ENCODE data around the gene REPS2.

The REPS2 gene

DNA sequence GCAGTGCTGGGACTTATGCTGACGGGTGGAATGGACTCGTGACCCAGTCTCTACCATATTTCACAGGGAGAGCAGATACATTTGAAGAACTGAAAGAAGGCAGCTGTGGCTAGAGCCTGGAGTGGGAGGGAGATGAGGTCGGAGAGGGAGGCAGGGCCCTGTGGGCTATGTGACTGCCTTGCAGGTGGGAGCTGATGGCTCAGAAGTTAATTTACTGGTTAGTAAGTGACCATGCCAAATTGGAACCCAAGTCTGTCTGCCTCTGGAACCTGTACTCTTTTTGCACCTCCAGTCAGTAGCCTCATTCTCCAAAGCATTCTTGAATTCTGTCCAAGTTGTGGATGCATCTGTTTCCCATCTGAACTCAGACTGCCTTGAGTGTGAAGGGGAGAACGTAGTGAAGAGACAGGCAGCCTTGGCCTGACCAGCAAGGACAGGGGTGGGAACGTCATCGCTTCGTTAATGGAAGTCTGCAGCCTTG, 92.3 kb downstream of the REPS2 start:
- DNase-seq, result no peak

DNA sequence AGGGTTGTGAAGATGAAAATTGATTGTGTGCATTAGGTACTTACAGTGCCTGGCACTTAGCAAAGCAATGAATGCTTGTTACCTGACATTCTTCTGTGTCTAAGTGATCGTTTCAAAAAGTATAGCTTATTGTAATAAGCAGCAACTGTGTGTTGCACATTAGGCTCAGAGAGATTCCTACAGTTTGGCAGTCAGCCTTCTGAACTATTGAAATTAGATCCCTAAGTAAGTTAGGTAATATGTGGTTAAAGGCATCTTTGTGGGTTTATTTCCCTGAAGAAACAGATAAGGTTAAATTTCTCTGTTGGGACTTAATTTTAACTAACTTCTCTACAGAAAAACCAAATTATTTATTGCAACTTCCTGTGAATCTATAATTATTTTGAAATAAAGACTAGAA, 93.4 kb downstream of the REPS2 start:
- no peak for DNase-seq

DNA sequence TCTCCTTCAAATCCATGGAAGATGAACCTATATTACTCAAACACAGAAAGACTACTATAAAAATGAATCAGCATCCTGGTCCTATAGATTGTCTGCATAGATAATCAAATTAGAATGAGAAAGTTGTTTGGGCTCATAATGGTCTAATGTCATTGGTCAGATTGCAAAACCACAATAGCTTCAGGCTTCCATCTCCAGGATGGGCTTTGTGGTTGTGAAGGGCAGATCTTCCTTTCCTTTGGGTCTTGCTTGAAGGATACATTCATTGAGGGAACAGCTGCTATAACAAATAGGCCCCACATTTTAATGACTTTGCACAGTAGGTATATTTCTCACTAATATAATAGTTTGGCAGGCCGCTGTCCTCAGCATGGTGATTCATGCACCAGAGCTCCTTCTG, 94.3 kb downstream of the REPS2 start:
- DNase-seq, result no peak

DNA sequence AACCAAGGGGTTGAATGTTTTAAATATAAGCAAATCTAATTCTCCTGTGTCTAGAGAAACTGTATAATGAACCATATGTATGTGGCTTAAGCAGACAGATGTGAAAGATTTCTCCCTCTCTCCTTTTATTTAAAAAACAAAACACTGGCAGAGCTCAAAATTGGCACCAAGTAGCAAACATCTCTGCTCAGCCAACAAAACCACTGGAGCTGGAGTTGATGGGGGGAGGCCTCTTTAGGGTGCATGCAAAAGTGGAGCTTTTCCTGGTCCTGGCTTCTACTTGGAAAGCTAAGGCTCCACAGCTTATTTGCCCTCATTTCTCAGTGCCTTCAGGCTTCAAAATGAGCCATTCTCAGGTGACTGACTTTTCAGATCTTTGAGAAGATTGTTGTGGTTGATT, 95.6 kb downstream of the REPS2 start:
- no peak for DNase-seq

DNA sequence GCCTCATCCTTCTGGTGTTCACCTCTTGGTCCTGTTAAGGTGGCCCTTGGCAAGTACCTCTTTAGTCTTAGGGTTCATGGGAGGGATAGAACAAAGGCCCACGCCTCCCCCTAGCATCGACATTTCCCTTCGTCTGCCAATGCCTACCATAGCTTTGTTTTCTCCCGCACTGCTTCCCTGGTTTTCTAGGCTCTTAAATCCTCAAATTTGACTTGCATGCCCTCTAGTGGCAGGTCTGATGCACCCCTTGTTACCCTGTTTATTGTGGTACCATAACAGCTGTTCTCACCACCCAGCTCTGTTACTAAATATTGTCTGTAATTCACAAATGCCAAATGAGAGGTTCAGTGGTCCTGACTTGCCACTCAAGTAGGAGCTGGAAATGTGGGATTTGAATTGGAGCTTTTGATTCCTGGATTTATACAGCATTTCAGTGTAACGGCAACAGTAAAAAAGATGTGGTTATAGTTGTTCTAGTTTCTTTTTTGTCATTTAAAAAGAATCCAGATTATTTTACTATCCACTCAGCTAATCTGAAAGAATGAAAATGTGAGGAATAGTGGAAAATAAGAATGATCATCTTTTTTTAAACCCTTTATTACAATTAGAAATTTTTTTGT, 100.1 kb downstream of the REPS2 start:
- peak; percentile 34 for DNase-seq

DNA sequence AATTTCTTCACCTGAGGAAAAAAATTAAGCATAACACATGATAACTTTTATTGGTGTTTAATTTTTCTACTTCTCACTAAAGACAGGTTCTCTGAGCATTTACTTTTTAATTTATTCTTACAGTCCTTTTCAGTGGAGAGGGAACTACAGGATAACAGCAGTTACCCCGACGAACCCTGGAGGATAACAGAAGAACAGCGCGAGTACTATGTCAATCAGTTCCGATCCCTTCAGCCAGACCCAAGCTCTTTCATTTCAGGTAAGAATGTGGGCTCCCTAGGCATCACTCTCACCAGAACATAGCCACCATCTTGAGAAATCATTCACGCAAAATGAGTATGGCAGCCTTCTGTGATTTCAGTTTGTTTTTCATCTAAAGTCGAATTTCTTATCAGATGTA, 100.8 kb downstream of the REPS2 start:
- no peak for DNase-seq

DNA sequence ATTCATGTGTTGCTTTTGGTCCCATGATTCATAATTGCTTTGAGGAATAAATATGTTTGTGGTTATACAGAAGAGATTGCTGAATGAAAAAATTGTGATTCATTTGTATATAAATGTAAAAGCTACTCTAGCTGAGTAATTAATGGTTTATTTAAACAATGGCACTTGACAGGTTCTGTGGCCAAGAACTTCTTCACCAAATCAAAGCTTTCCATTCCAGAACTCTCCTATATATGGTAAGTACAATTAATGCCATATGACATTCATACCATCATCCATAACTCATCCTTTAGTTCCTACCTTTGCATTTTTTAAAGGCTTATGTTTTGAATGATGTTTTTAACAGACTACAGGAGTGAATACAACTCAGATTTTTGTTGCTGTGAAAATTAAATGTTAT, 105.8 kb downstream of the REPS2 start:
- no peak for DNase-seq

DNA sequence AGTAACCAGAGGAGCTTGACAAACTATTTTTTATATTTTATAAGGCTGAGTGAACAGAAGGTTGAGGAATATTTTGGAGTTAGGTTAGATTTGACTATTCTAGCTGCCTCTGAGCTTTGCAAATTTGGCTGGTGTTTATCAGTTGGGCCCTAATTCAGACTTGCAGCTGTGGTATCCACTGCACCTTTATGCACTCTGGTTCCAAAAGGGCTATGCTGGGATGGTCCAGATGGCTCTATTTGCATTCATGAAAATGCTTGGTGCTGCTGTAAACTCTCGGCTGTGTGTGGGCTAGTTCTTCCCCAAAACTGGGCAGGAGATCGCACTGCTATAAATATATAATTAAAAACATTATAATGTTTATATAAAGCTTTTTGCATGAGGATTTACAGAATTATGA, 106.3 kb downstream of the REPS2 start:
- DNase-seq, result no peak

DNA sequence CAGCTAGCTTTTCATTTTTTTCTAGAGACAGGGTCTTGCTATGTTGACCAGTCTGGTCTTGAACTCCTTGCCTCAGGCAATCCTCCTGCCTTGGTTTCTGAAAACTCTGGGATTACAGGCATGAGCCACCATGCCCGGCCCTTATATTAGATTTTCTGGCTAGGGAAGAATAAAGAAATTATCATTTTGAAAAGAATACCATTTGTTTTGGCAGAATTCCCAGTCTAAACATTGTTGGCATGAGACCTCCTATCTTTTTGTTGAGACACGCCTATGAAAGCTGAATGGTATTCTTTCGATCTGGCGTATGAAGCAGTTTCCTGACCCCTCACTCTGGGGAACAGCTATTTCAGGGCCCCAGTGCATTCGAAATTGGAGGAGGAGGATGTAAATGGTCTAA, 107.0 kb downstream of the REPS2 start:
- DNase-seq, result no peak

DNA sequence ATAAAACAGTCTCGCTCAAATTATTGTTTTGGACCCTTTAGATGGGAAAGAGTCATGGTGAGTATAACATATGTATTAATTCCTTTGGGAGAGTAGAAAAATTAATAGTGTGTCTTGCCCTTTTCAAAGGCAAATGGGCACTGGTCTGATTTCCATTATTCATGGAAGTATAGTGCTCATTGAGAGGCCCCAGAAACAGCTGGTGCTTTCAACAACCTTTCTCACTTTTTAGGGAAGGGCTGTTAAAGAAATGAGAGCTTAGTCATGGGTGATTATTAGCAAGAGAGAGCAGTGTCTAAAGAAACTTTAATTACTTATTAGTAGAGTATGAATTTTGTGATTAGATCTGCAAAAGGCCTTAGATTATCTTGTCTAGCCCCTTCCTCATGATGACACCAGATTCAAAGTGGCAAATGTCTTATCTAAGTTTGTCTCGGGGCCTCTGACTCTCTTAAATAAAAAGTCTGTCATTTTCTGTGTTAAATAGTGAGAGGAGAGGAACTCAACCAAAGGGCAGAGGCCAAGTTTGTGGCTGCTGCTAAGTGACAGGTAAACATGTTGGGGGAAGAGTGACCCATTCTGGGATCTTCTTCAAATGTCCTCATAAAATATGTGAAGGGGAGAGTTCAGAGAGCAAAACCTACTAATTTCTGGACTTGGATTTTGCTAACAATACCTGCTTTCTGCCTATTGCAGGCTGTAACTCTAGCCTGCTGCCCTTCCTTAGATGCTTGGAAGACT, 110.6 kb downstream of the REPS2 start:
- no peak for DNase-seq

DNA sequence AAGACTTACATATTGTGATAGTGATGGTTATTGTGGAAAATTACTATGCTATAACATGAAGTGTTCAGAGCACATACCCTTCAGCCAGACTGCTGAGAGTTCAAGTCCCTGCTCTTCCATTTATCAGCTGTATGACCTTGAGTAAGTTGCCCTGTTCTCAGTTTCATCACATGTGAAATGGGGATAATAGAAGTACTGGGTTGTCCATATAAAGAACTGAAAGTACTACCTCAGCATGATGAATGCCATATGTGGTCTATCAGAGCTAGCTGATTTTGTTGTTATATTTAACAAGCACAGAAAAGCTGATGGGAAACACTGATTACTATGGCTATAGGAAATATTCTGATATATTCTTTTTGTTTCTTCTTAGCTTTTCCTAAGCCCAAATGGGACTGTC, 115.6 kb downstream of the REPS2 start:
- DNase-seq, result no peak

DNA sequence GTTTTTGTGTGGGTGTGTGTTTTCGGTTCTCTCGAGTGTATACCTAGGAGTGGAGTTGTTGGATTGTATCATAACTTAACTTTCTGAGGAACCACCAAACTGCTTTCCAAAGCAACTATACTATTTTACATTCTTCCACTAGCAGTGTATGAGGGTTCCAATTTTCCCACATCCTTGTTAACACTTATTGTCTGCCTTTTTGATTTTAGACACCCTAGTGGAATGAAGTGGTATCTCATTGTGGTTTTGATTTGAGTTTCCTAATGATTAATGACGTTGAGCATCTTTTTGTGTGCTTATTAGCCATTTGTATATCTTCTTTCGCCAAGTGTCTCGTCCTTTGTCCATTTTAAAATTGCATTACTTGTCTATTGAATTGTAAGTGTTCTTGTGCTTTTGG, 118.6 kb downstream of the REPS2 start:
- no peak for DNase-seq

DNA sequence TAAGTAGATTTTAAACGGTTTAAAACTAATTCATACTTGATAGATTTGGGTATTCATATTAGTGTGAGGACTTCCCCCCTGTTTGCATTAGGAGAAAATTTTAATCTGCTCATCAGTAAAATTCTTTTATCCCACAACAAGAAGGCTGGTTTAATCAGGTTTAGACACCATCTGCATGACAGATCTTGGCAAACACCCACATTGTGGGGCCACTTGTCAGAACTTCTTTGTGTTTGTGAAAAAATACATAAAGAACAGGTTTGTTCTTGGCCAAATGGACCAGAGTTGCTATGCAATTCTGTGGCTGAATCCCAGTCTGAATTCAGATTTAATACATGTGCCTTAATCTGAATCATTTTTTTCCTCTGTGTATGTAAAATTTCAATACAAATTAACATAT, 121.1 kb downstream of the REPS2 start:
- DNase-seq, result no peak

DNA sequence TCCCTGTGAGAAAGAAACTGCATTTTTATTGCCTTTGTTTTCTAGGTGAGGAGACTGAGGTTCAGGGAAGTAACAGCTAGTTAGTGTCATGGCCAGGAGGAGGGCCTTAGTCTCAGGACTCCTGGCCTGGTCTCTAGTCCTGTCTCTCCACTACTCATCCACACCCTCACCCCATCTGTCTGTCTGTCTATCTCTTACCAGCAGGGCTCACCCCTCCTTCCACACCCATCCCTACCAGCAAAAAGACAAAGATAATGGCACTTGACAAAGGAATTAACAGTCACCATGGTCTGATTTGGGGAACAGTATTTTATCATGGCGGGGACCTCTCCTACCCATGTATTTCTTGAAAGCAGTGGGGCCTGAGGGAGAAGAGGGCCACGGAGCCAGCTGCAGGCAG, 125.8 kb downstream of the REPS2 start:
- DNase-seq, result no peak

DNA sequence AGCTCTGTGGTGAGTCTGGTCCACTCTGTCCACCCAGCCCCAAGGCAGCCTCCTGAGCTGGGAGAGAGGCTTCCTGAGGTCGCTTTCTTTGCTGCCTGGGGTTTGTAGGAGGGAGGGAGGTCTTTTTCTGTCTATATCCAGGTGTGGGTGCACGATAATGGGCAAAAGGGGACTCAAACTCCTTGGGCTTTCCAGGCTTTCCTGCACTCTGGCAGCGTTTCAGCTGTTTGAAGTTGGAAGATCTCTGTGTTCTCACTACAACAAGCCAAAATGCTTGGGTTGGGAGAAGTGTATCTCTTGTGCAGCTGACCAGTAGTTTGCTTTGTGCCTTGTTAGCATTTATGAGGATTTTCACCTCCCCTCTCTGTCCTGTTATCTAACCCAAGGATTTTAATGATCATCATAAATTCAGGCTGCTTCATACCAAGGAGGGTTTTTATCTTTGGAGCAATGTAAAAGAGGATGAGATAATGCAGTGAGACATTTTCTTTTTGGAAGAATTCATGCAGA, 126.3 kb downstream of the REPS2 start:
- no peak for DNase-seq

DNA sequence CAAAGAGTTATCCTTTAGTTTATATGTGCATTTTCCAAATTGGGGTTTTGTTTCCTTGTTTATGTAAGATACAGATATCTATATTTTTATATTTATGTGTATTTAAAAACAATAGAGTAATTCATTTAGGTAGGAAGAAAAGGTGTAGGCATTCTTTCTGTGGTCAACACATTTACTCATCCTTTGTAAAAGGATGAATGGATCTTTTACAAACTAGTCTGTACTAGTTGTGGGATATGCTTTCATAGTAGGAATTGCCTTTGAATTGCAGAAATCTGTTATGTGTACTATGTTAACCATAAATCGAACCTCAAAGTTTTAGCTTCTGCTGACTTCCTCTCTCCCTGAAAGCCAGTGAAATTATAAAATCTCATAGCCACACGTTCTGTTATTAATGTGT, 128.5 kb downstream of the REPS2 start:
- DNase-seq, result no peak

DNA sequence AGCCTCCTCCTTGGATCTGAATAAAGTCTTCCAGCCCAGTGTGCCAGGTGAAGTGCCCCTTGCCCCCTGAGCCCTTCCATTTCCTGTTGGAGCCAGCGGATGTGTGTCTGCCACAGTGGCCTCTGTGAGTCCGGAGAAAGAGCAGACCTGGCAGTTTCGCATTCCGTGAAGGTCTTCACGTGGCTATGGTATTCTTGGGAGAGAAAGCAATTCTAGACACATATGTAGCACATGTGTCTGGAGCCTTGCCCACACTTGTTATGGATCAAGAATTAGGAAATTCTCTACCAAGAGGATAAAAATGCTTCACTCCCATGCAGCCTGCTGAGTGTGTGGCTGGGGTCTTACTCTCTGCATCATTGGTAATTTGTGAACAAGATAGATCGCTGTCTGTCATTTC, 130.9 kb downstream of the REPS2 start:
- DNase-seq, result no peak

DNA sequence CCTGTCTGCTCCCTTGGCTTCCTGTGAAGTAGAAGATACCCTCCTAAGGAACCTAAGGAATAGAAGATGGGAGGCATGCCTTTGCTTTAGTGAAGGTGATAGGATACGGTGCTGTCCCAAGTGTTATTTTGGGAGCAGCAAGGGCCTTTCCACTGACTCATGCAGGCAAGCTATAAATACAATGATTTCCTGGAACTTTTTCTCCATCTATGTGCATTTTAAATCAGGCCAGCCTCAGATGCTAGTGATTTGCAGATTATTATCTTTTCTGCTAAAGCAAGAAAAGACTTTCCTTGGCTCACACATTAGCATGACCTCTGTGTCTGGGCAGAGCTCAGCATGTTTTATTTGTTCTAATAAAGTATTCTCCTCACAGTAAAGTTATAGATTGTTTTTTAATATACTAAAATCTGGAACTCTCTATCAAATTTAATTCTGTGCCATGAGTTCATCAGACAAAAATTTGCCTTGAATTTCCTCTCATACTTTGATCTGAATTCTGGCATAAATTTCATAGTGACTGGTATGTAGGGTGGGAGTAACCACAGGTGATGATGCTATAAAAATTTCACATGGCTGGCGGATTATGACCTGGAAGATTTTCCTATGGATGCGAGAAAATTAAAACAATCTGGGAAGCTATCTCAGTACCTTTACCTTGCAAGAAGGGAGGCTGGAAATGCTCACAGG, 131.7 kb downstream of the REPS2 start:
- no peak for DNase-seq

DNA sequence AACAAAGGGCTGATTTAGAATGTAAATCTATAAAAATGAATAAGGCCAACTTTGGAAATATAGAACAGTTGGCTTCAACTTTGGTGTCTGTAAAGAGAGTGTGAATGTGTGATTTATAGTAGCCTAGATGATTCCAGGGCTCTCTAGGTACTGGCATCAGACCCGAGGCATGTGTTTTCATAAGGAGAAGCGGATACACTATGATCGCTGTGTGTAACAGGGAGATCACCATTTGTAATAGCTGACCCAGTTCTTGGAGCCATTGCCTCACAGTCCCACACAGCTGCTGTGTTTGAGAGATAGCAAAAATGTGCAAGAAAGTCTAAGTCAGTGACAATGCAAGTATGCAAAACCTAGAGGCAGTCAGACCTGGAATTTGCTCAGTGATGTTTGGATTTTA, 135.1 kb downstream of the REPS2 start:
- no peak for DNase-seq

DNA sequence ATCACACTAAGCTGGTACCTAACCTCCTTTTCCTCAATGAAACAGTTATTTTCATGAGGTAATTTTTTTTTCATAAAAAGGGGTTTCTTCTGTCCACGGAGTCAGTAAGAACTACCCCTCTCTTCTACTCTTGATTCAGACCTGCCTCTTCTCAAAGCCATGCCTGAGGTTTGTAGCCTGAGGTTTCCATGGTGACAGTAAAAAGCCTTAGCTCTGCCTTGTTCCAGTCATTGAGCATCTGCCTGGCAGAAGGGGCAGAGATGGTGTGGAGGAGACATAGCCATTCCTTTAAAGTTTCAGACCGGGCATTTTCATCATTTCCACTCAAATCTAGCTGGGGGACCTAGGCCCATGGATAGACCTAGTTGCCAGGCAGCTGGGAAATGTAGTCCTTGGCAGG, 135.5 kb downstream of the REPS2 start:
- no peak for DNase-seq

DNA sequence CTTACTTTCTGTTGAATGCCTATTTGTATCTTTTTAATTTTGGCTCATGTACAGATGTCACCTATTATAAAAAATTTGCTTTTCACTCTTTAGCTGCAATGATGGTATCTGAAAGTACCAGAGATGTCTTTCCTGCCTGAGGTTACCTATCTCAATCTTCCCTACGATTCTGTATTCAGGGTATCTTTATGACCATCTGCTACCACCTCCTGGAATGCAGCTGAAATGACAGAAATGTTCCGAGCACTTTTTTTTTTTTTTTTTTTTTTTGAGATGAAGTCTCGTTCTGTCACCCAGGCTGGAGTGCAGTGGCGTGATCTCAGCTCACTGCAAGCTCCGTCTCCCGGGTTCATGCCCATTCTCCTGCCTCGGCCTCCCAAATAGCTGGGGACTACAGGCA, 136.4 kb downstream of the REPS2 start:
- no peak for DNase-seq

DNA sequence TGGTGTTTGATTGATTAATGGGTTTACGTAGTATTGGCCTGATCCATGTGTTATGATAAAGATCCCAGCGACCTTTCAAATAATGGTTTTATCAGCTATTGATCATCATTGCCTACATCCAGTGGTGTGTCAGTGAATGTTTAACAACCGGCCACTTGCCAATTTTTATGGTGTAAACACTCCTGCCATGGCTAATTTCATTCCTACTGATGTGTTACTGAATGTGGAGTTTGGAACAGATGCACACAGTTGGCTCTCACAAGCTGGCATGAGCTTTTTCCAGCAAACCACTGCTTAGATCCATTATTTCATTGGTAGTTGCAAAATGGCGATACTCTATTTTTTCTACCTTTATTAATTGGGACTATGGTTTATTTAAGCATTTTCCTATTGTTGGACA, 139.9 kb downstream of the REPS2 start:
- DNase-seq, result no peak

DNA sequence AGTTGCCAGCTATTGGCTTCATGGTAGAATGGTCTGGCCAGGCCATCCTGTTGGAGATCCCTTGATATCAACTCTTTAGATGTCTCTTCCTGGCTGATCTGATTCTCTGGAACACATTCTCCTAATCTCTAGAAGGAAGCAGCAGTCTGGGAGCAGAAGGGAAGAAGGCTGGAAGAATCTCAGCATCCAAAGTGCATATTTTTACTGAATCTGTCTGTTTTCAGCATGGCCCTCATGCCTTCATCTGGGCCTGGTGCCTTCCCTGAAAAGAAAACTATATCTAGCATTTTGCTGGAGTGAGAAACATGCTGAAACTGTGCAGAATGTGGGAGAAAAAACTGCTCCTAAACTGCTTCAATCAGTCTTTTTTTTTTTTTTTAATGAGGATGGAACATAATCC, 148.7 kb downstream of the REPS2 start:
- DNase-seq, result no peak

Data from NCI-H187 treated with DMSO at 0.1 percent for 48 hours (cell line).